Common myeloid progenitor, CD34-positive (primary cell): Measurements from ENCODE around the gene BICDL2.
A peak's percentile ranks its signal among the peaks of the same experiment; 100 is the strongest.

Experiments used
- CTCF ChIA-PET: fragments of 350-600 bp; sonication (Branson Sonifier 250); formaldehyde crosslinking; loops from one replicate; lab custom pipeline; 2021; ENCODE audit warnings: antibody characterized with exemption; lab: Charles Lee
- POLR2A ChIA-PET: fragments of 350-600 bp; sonication (Branson Sonifier 250); formaldehyde crosslinking; loops from one replicate; lab custom pipeline; 2021; ENCODE audit warnings: antibody characterized with exemption; lab: Charles Lee
- DNase-seq, 3 donors: peaks; one replicate each; pipeline versions ENCODE4 v3.0.0 to v3.0.0-alpha.2; 2013
- H3K27ac ChIP-seq, 2 experiments: 1 replicate in 1 of 2; 2 replicates in 1 of 2; pipeline ENCODE4 v1.7.0; 2013; ENCODE audit warnings: inconsistent platforms in 2 of 2, low read length in 2 of 2, mild to moderate bottlenecking in 2 of 2, low read depth in 1 of 2, moderate library complexity in 1 of 2; ENCODE audit not compliant: severe bottlenecking in 2 of 2, insufficient read depth in 1 of 2, poor library complexity in 1 of 2
- H3K27me3 ChIP-seq, 5 experiments: replicated peaks in 2 of 5; 1 replicate in 3 of 5; 2 replicates in 2 of 5; pipeline versions ENCODE4 v1.6.1 to v1.7.0; 2013; ENCODE audit warnings: low read length in 4 of 5, mild to moderate bottlenecking in 2 of 5, moderate library complexity in 2 of 5, inconsistent platforms in 1 of 5; ENCODE audit not compliant: insufficient read depth in 5 of 5, control insufficient read depth in 4 of 5
- H3K36me3 ChIP-seq, 4 experiments: 1 replicate in 2 of 4; 2 replicates in 2 of 4; pipeline versions ENCODE4 v1.6.1 to v1.7.0; 2013; ENCODE audit warnings: low read length in 3 of 4, control low read depth in 1 of 4, mild to moderate bottlenecking in 1 of 4; ENCODE audit not compliant: control insufficient read depth in 4 of 4, insufficient read depth in 4 of 4
- H3K4me1 ChIP-seq, 4 experiments: 1 replicate in 3 of 4; 2 replicates in 1 of 4; pipeline versions ENCODE4 v1.6.1 to v1.7.1; 2013; ENCODE audit warnings: low read length in 3 of 4, mild to moderate bottlenecking in 3 of 4, control low read depth in 1 of 4, inconsistent platforms in 1 of 4, moderate library complexity in 1 of 4; ENCODE audit not compliant: control insufficient read depth in 4 of 4, insufficient read depth in 4 of 4; ENCODE audit errors: control extremely low read depth in 1 of 4
- H3K4me3 ChIP-seq, 7 experiments: 1 replicate in 4 of 7; 2 replicates in 3 of 7; pipeline versions ENCODE4 v1.5.1 to v1.7.0; 2013; ENCODE audit warnings: mild to moderate bottlenecking in 7 of 7, low read length in 6 of 7, moderate library complexity in 6 of 7, inconsistent platforms in 2 of 7, low read depth in 2 of 7, control low read depth in 1 of 7; ENCODE audit not compliant: insufficient read depth in 4 of 7, control insufficient read depth in 1 of 7; ENCODE audit errors: extremely low read depth in 1 of 7
- H3K9me3 ChIP-seq, 5 experiments: 1 replicate in 4 of 5; 2 replicates in 1 of 5; pipeline versions ENCODE4 v1.6.1 to v1.7.1; 2013; ENCODE audit warnings: low read length in 4 of 5, mild to moderate bottlenecking in 2 of 5, inconsistent platforms in 1 of 5, low read depth in 1 of 5, moderate library complexity in 1 of 5; ENCODE audit not compliant: control insufficient read depth in 4 of 5, insufficient read depth in 2 of 5; ENCODE audit errors: control extremely low read depth in 1 of 5
- WGBS: methylation state at CpG from one replicate; pipeline ENCODE4 v1.1.5; 2013; ENCODE audit not compliant: insufficient coverage; 5-methylcytosine and 5-hydroxymethylcytosine counted together

The BICDL2 gene

GRCh38 chr16:3038896-3039295 is 2.2 kb upstream of the BICDL2 start:
- Histone ChIP-seq H3K9me3 (no peaks in the 10 kb centered on the region), H3K27ac (no peak overlapping the region), H3K36me3 (no peaks in the 10 kb centered on the region), H3K27me3 (peaks cover 7 to 96% (median 38%) of the 10 kb centered on the region in 5 experiments), H3K4me3 (no peak overlapping the region), H3K4me1 (peaks cover 0 to 13% (median 3%) of the 10 kb centered on the region in 4 experiments)
- DNase-seq = no peak
- CTCF ChIA-PET = interaction anchor here (0.6 to 10.0 kb wide), 8 partner anchors 8 to 86 kb away, joined by 3 to 141 read pairs (median 4); no protein-coding TSS in a partner anchor
- POLR2A ChIA-PET = interaction anchor here (0.5 kb wide), 1 partner anchor 25 kb away, joined by 3 read pairs; no protein-coding TSS in a partner anchor
- WGBS = 69% methylated on average over 3 of the region's 5 CpGs

- peaks cover 0 to 13% (median 3%) of the 10 kb centered on the region in 4 experiments for H3K4me1 ChIP-seq
- no peaks in the 10 kb centered on the region for H3K36me3 ChIP-seq
- no peaks in the 10 kb centered on the region for H3K9me3 ChIP-seq
- no peak for DNase-seq
- H3K4me3 ChIP-seq = no peak overlapping the region
- peaks cover 7 to 96% (median 39%) of the 10 kb centered on the region in 5 experiments for H3K27me3 ChIP-seq
- CTCF ChIA-PET = interaction anchor here (1.3 to 10.0 kb wide), 6 partner anchors 8 to 91 kb away, joined by 3 to 141 read pairs (median 5); no protein-coding TSS in a partner anchor
- POLR2A ChIA-PET = interaction anchor here (0.5 kb wide), 1 partner anchor 25 kb away, joined by 3 read pairs; no protein-coding TSS in a partner anchor
- 55% methylated on average over 7 of the region's 11 CpGs for WGBS
- H3K27ac ChIP-seq = no peak overlapping the region
Observed at GRCh38 chr16:3038256-3038655, 1.5 kb upstream of the BICDL2 start.

GRCh38 chr16:3035972-3036725 is 595 bp downstream of the BICDL2 start:
- no peaks in the 10 kb centered on the region for H3K36me3 ChIP-seq
- 4% methylated on average over 35 of the region's 40 CpGs for WGBS
- CTCF ChIA-PET = interaction anchor here (1.0 to 12.5 kb wide), 7 partner anchors 5 to 93 kb away, joined by 3 to 197 read pairs (median 100); partner anchors contain the start of genes BICDL2, CLDN6, HCFC1R1 and MMP25
- H3K27me3 ChIP-seq = peaks cover 7 to 96% (median 46%) of the 10 kb centered on the region in 5 experiments
- H3K4me3 ChIP-seq = peak overlapping the region in 3 of 7 experiments; percentile 11 to 28 (median 19)
- H3K9me3 ChIP-seq = no peaks in the 10 kb centered on the region
- H3K4me1 ChIP-seq = peaks cover 0 to 13% (median 3%) of the 10 kb centered on the region in 4 experiments
- no peak overlapping the region for H3K27ac ChIP-seq
- no peak for DNase-seq
- POLR2A ChIA-PET = no interaction called here

- POLR2A ChIA-PET = no interaction called here
- peaks cover 0 to 13% (median 3%) of the 10 kb centered on the region in 4 experiments for H3K4me1 ChIP-seq
- no peaks in the 10 kb centered on the region for H3K9me3 ChIP-seq
- H3K27me3 ChIP-seq = peaks cover 7 to 98% (median 47%) of the 10 kb centered on the region in 5 experiments
- H3K4me3 ChIP-seq = no peak overlapping the region
- H3K36me3 ChIP-seq = no peaks in the 10 kb centered on the region
- CTCF ChIA-PET = interaction anchor here (1.0 to 12.5 kb wide), 9 partner anchors 6 to 99 kb away, joined by 3 to 197 read pairs (median 87); partner anchors contain the start of genes BICDL2, CLDN6, HCFC1R1 and MMP25
- no peak overlapping the region for H3K27ac ChIP-seq
- 39% methylated on average over 18 of the region's 19 CpGs for WGBS
- DNase-seq = no peak
Observed at GRCh38 chr16:3035289-3035971, 1.3 kb downstream of the BICDL2 start.

GRCh38 chr16:3032624-3033023 is 4.1 kb downstream of the BICDL2 start:
- no peak overlapping the region for H3K4me3 ChIP-seq
- H3K27me3 ChIP-seq = peaks cover 3 to 91% (median 47%) of the 10 kb centered on the region in 5 experiments
- 48% methylated on average over 4 of the region's 7 CpGs for WGBS
- H3K27ac ChIP-seq = no peak overlapping the region
- no peak for DNase-seq
- POLR2A ChIA-PET = no interaction called here
- CTCF ChIA-PET = interaction anchor here (1.1 to 12.5 kb wide), 12 partner anchors 9 to 434 kb away, joined by 3 to 197 read pairs (median 22); partner anchors contain the start of genes BICDL2, CLDN6, HCFC1R1 and MMP25
- H3K4me1 ChIP-seq = peaks cover 0 to 33% (median 24%) of the 10 kb centered on the region in 4 experiments
- H3K9me3 ChIP-seq = no peaks in the 10 kb centered on the region
- H3K36me3 ChIP-seq = no peaks in the 10 kb centered on the region

GRCh38 chr16:3030222-3031212 is 6.2 kb downstream of the BICDL2 start:
- ChIA-PET POLR2A (interaction anchor here (1.5 kb wide), 1 partner anchor 10 kb away, joined by 3 read pairs; no protein-coding TSS in a partner anchor), CTCF (interaction anchor here (0.8 to 12.5 kb wide), 16 partner anchors 10 to 131 kb away, joined by 3 to 197 read pairs (median 12); partner anchors contain the start of genes BICDL2, CLDN6, HCFC1R1 and MMP25)
- no peak overlapping the region for H3K27ac ChIP-seq
- no peaks in the 10 kb centered on the region for H3K9me3 ChIP-seq
- WGBS = 82% methylated on average over 30 of the region's 33 CpGs
- peaks cover 5 to 20% (median 18%) of the 10 kb centered on the region in 4 experiments for H3K36me3 ChIP-seq
- H3K4me3 ChIP-seq = no peak overlapping the region
- no peak for DNase-seq
- H3K4me1 ChIP-seq = peaks cover 0 to 24% (median 21%) of the 10 kb centered on the region in 4 experiments
- peaks cover 0 to 70% (median 39%) of the 10 kb centered on the region in 5 experiments for H3K27me3 ChIP-seq
